Upper lobe of right lung (tissue), 1 donor: ENCODE measurements around the gene DUOX2. TPM values are rescaled to one million over a fixed set of nuclear protein-coding genes. Genes with fewer than 3 reads are reported as not detected.
A peak's percentile ranks its signal among the peaks of the same experiment; 100 is the strongest.

Source experiments
- ATAC-seq: fragments of 200-7000 bp; cut with Tn5 transposase; one replicate; pipeline ENCODE4 v1.9.1; 2020; ENCODE audit warnings: mild to moderate bottlenecking, moderate library complexity
- DNase-seq: peaks from one replicate; pipeline ENCODE4 v3.0.0-alpha.2; 2020
- H3K27ac ChIP-seq: fragments of 200-600 bp; one replicate; pipeline ENCODE4 v1.8.0; 2022
- H3K27me3 ChIP-seq: fragments of 200-600 bp; one replicate; pipeline ENCODE4 v1.8.0; 2022; ENCODE audit warnings: mild to moderate bottlenecking
- H3K36me3 ChIP-seq: fragments of 200-600 bp; one replicate; pipeline ENCODE4 v1.8.0; 2022
- H3K4me1 ChIP-seq: fragments of 200-600 bp; one replicate; pipeline ENCODE4 v1.8.0; 2022
- H3K4me3 ChIP-seq: fragments of 200-600 bp; one replicate; pipeline ENCODE4 v1.8.0; 2022; ENCODE audit warnings: mild to moderate bottlenecking
- H3K9me3 ChIP-seq: fragments of 200-600 bp; one replicate; pipeline ENCODE4 v1.8.0; 2022
- CTCF ChIP-seq: fragments of 200-600 bp; IDR thresholded peaks from one replicate; pipeline ENCODE4 v1.8.0; 2022; ENCODE audit warnings: antibody characterized with exemption
- intact Hi-C: fragments of 100-400 bp; cut with DNase I; formaldehyde crosslinking; loops from one replicate; pipeline ENCODE4 v1.11.0; 2022
- total RNA-seq: library from RNA; stranded (reverse); fragmentation: NEBNext Ultra II Directional; extraction: Animal tissue kit (Norgen Biotek cat#: 25700); gene quantifications from one replicate; pipeline ENCODE4 v1.2.1, GENCODE V29; 2021
- donor health status: DM: no; HTN: yes; CAD: no; lungs with severe emphysema.

The DUOX2 gene
- total RNA-seq, 1 donor from 2014 or later, result 3.8 TPM

GRCh38 chr15:45134046-45134445 lies 20.1 kb upstream of the DUOX2 start:
- Histone ChIP-seq H3K4me1 (peaks cover 9% of the 10 kb centered on the region), H3K27me3 (peaks cover 40% of the 10 kb centered on the region), H3K27ac (no peak overlapping the region), H3K36me3 (no peaks in the 10 kb centered on the region), H3K9me3 (no peaks in the 10 kb centered on the region), H3K4me3 (no peak overlapping the region)
- TF ChIP-seq CTCF, result no peak
- ATAC-seq (no peak), DNase-seq (peak; percentile 58)
- intact Hi-C loops, result no loop called here

- H3K4me1 ChIP-seq, result peaks cover 9% of the 10 kb centered on the region
- TF ChIP-seq CTCF, result no peak
- intact Hi-C loops, result no loop called here
- H3K9me3 ChIP-seq, result no peaks in the 10 kb centered on the region
- no peak overlapping the region for H3K27ac ChIP-seq
- peak; percentile 70 for DNase-seq
- ATAC-seq, result peak; percentile 2
- H3K27me3 ChIP-seq, result peaks cover 45% of the 10 kb centered on the region
- no peak overlapping the region for H3K4me3 ChIP-seq
- no peaks in the 10 kb centered on the region for H3K36me3 ChIP-seq
Measured at GRCh38 chr15:45133561-45133920, 19.6 kb upstream of the DUOX2 start.

GRCh38 chr15:45132844-45133560 lies 19.0 kb upstream of the DUOX2 start:
- peaks cover 9% of the 10 kb centered on the region for H3K4me1 ChIP-seq
- H3K27ac ChIP-seq, result no peak overlapping the region
- TF ChIP-seq CTCF, result no peak
- H3K36me3 ChIP-seq, result no peaks in the 10 kb centered on the region
- no peaks in the 10 kb centered on the region for H3K9me3 ChIP-seq
- H3K27me3 ChIP-seq, result peaks cover 50% of the 10 kb centered on the region
- DNase-seq, result no peak
- intact Hi-C loops, result no loop called here
- ATAC-seq, result no peak
- H3K4me3 ChIP-seq, result no peak overlapping the region

- peaks cover 9% of the 10 kb centered on the region for H3K4me1 ChIP-seq
- no peak for TF ChIP-seq CTCF
- peak overlapping the region; percentile 56 for H3K4me3 ChIP-seq
- intact Hi-C loops, result no loop called here
- peaks cover 56% of the 10 kb centered on the region for H3K27me3 ChIP-seq
- DNase-seq (peak; percentile 71), ATAC-seq (peak; percentile 5)
- H3K36me3 ChIP-seq, result no peaks in the 10 kb centered on the region
- no peaks in the 10 kb centered on the region for H3K9me3 ChIP-seq
- peak overlapping the region; percentile 80 for H3K27ac ChIP-seq
Measured at GRCh38 chr15:45131510-45131909, 17.5 kb upstream of the DUOX2 start.

GRCh38 chr15:45130291-45131000 lies 16.5 kb upstream of the DUOX2 start:
- peak; percentile 63 for DNase-seq
- no peak for TF ChIP-seq CTCF
- intact Hi-C loops, result no loop called here
- peak overlapping the region; percentile 56 for H3K4me3 ChIP-seq
- peaks cover 56% of the 10 kb centered on the region for H3K27me3 ChIP-seq
- H3K9me3 ChIP-seq, result no peaks in the 10 kb centered on the region
- H3K27ac ChIP-seq, result peak overlapping the region; percentile 80
- no peaks in the 10 kb centered on the region for H3K36me3 ChIP-seq
- ATAC-seq, result peak; percentile 2
- H3K4me1 ChIP-seq, result peaks cover 9% of the 10 kb centered on the region
